ENCODE data around the gene ZFP36L1.

Gene ZFP36L1

GRCh38 chr14:68738559-68738958 lies 54.3 kb downstream of the ZFP36L1 start:
- DNase-seq (ENCODE audit: insufficient read length, low spot score) (no peak), FAIRE-seq (no peak)
- no peak for TF ChIP-seq POLR2AphosphoS5 (IDR thresholded peaks at IDR 0.05; ENCODE audit: low read depth, low read length)
- no peak for TF ChIP-seq POU2F2 (IDR thresholded peaks at IDR 0.05; ENCODE audit: low read depth, low read length)
- TF ChIP-seq PAX5 (IDR thresholded peaks at IDR 0.05; ENCODE audit: insufficient read depth, low read length, severe bottlenecking), result no peak
- TF ChIP-seq SPI1 (IDR thresholded peaks at IDR 0.05; ENCODE audit: low read depth, low read length), result no peak
- TF ChIP-seq TAF1 (IDR thresholded peaks at IDR 0.05; ENCODE audit: low read depth, low read length), result no peak
- no peak for TF ChIP-seq POLR2A (IDR thresholded peaks at IDR 0.05; ENCODE audit: low read depth, low read length)
